Adrenal gland (tissue), 12 donors: ENCODE data around the gene LY6G6F. TPM values are rescaled to one million over a fixed set of nuclear protein-coding genes. Genes with fewer than 3 reads are reported as not detected.
A peak's percentile ranks its signal among the peaks of the same experiment; 100 is the strongest.

Source experiments
- DNase-seq, 7 donors: peaks; one replicate each; pipeline ENCODE4 v3.0.0-alpha.2; 2019 to 2020
- H3K27ac ChIP-seq, 5 donors: fragments of 200-600 bp; sonication (generic) in 4 of 5; 1 replicate in 3 of 5; 2 replicates in 2 of 5; pipeline versions ENCODE4 v1.5.1 to v1.8.0; 2016 to 2020; ENCODE audit warnings: mild to moderate bottlenecking in 1 of 5
- H3K27me3 ChIP-seq: fragments of 200-600 bp; 2 replicates; pipeline ENCODE4 v1.8.0; 2021
- H3K36me3 ChIP-seq, 2 donors: fragments of 200-600 bp; replicated peaks in 1 of 2; 1 replicate in 1 of 2; 2 replicates in 1 of 2; pipeline versions ENCODE4 v1.5.1 to v1.8.0; 2018 to 2022
- H3K4me1 ChIP-seq, 2 donors: fragments of 200-600 bp; replicated peaks in 1 of 2; 1 replicate in 1 of 2; 2 replicates in 1 of 2; pipeline versions ENCODE4 v1.5.1 to v1.8.0; 2018 to 2021
- H3K4me3 ChIP-seq, 4 donors: fragments of 200-600 bp; sonication (generic) in 3 of 4; one replicate each; pipeline ENCODE4 v1.5.1; 2016 to 2018
- H3K9me3 ChIP-seq, 3 donors: fragments of 200-600 bp; sonication (generic) in 1 of 3; replicated peaks in 1 of 3; 1 replicate in 2 of 3; 2 replicates in 1 of 3; pipeline versions ENCODE4 v1.5.1 to v1.8.0; 2016 to 2021
- CTCF ChIP-seq, 6 experiments: fragments of 450-650 bp in 4 of 6; fragments of 200-600 bp in 2 of 6; sonication (generic) in 1 of 6; IDR thresholded peaks; 1 replicate in 5 of 6; 2 replicates in 1 of 6; pipeline versions ENCODE4 v1.5.1 to v1.8.0; 2016 to 2021; ENCODE audit warnings: antibody characterized with exemption in 6 of 6, mild to moderate bottlenecking in 2 of 6, moderate library complexity in 1 of 6
- POLR2A ChIP-seq, 2 donors: fragments of 450-650 bp; IDR thresholded peaks; one replicate each; pipeline ENCODE4 v1.6.1; 2017; ENCODE audit warnings: antibody characterized with exemption in 2 of 2, mild to moderate bottlenecking in 2 of 2, moderate library complexity in 1 of 2
- WGBS, 4 donors: extraction: QIAGEN DNeasy Blood & Tissue Kit in 2 of 4; methylation state at CpG; one replicate each; pipeline versions ENCODE4 v1.1.5 to v1.1.7; 2013 to 2017; 5-methylcytosine and 5-hydroxymethylcytosine counted together
- intact Hi-C, 2 donors: fragments of 100-400 bp; cut with DNase I; formaldehyde crosslinking; loops; one replicate each; pipeline versions ENCODE4 v1.14.1 to v1.15.0; 2022 to 2023
- polyA plus RNA-seq, 3 donors: library from polyadenylated mRNA; stranded (reverse); fragments of 200-250 nt in 2 of 3; fragments of 350-450 nt in 1 of 3; fragmentation: Illumina TruSeq in 1 of 3; extraction: RNeasy Lipid Tissue Mini Kit (QIAGEN cat#74804) in 1 of 3; gene quantifications; one replicate each; pipeline ENCODE4 v1.2.3, GENCODE V29; 2013 to 2014
- total RNA-seq, 9 donors: library from RNA; depleted of rRNA in 4 of 9; stranded (reverse); fragments of >200 nt in 4 of 9; fragments of 120-200 nt in 1 of 9; fragmentation: NEBNext Ultra II Directional in 1 of 9; extraction: Animal tissue kit (Norgen Biotek cat#: 25700) in 1 of 9; gene quantifications; one replicate each; pipeline versions ENCODE4 v1.1.0 to v1.2.4, GENCODE V29; 2013 to 2023
- donor health status: healthy with polysubstance abuse.
- donor health status: Bipolar disorder and iron deficiency.
- donor health status: DM: yes; HTN: yes; CAD: no.
- donor health status: DM: no; HTN: no; CAD: no.
- donor health status: DM: no; HTN: no; CAD: no.
- donor health status: DM: yes; HTN: yes; CAD: no.

Gene LY6G6F
- total and polyA plus RNA-seq, 12 donors: 0.44 TPM; not detected in 11

GRCh38 chr6:31736021-31736767, 29.5 kb downstream of the LY6G6F start, which contains the start of gene CLIC1:
CLIC1 (minus strand) TSS chr6:31736530; CDS start chr6:31736300, 230 bp downstream.
- peak within 1 kb of the TSS; percentile 38 to 92 (median 50) for H3K4me3 ChIP-seq
- peaks cover 0 to 28% of the 10 kb centered on the region in 2 donors for H3K36me3 ChIP-seq
- peak within 1 kb of the TSS; percentile 70 to 98 (median 81) for H3K27ac ChIP-seq
- peaks cover 18 to 73% of the 10 kb centered on the region in 2 donors for H3K4me1 ChIP-seq
- no peaks in the 10 kb centered on the region for H3K9me3 ChIP-seq
- TF ChIP-seq POLR2A (IDR thresholded peaks at IDR 0.05) (peak; percentile 76 to 82), CTCF (IDR thresholded peaks at IDR 0.05) (no peak)
- DNase-seq: peak; percentile 84 to 92 (median 85)
- intact Hi-C loops: loop anchor here in 1 of 2 donors (10.0 kb wide), 1 partner anchor 1679 kb away; the partner anchor contains the start of genes CUTA and PHF1
- no peaks in the 10 kb centered on the region for H3K27me3 ChIP-seq
- 0 to 1% (median 1%) methylated on average over 16 to 24 of the region's 24 CpGs for WGBS, 4 donors

GRCh38 chr6:31736768-31737314, 30.2 kb downstream of the LY6G6F start:
- H3K9me3 ChIP-seq: no peaks in the 10 kb centered on the region
- no peak for DNase-seq
- H3K4me1 ChIP-seq: peaks cover 18 to 69% of the 10 kb centered on the region in 2 donors
- no peaks in the 10 kb centered on the region for H3K27me3 ChIP-seq
- H3K27ac ChIP-seq: peak overlapping the region in 4 of 5 donors; percentile 59 to 98 (median 84)
- H3K4me3 ChIP-seq: peak overlapping the region in 1 of 4 donors; percentile 92
- TF ChIP-seq CTCF (IDR thresholded peaks at IDR 0.05): no peak
- no peak for TF ChIP-seq POLR2A (IDR thresholded peaks at IDR 0.05)
- 36 to 45% (median 42%) methylated on average over 9 to 10 of the region's 10 CpGs for WGBS, 4 donors
- H3K36me3 ChIP-seq: peaks cover 0 to 22% of the 10 kb centered on the region in 2 donors
- intact Hi-C loops: loop anchor here in 1 of 2 donors (10.0 kb wide), 1 partner anchor 1678 kb away; the partner anchor contains the start of genes CUTA and PHF1

GRCh38 chr6:31737315-31737990, 30.8 kb downstream of the LY6G6F start:
- 47 to 48% (median 47%) methylated on average over 7 of the region's 7 CpGs for WGBS, 4 donors
- TF ChIP-seq POLR2A (IDR thresholded peaks at IDR 0.05) (no peak), CTCF (IDR thresholded peaks at IDR 0.05) (no peak)
- Histone ChIP-seq H3K4me1 (peaks cover 18 to 63% of the 10 kb centered on the region in 2 donors), H3K27me3 (no peaks in the 10 kb centered on the region), H3K4me3 (peak overlapping the region in 1 of 4 donors; percentile 92), H3K27ac (peak overlapping the region in 4 of 5 donors; percentile 22 to 98 (median 70)), H3K9me3 (no peaks in the 10 kb centered on the region), H3K36me3 (peaks cover 0 to 16% of the 10 kb centered on the region in 2 donors)
- DNase-seq: no peak
- intact Hi-C loops: loop anchor here in 1 of 2 donors (10.0 kb wide), 1 partner anchor 1677 kb away; the partner anchor contains the start of genes CUTA and PHF1
